Fibroblast of the aortic adventitia (primary cell): ENCODE results near the gene EXOC2. TPM values are rescaled to one million over a fixed set of nuclear protein-coding genes. Genes with fewer than 3 reads are reported as not detected.

Experiments
- DNase-seq: peaks from one replicate; pipeline ENCODE4 v3.0.0-alpha.2; 2010; ENCODE audit warnings: low read depth
- H3K4me3 ChIP-seq: 2 replicates; pipeline ENCODE4 v1.5.1; 2011; ENCODE audit warnings: low read depth, mild to moderate bottlenecking, control low read depth, low read length, moderate library complexity
- total RNA-seq: library from RNA; depleted of rRNA; stranded (reverse); fragments of >200 nt; gene quantifications from 2 replicates; pipeline ENCODE4 v1.2.3, GENCODE V29; 2012; ENCODE audit warnings: low replicate concordance
- TF ChIP-seq, protein P1 (sequence below): IDR thresholded peaks from 2 replicates; pipeline ENCODE4 v1.5.1; 2011; ENCODE audit warnings: mild to moderate bottlenecking, low read length, control low read depth, inconsistent platforms; ENCODE audit not compliant: insufficient read depth

The EXOC2 gene
- total RNA-seq, 1 donor: 27.9 TPM

DNA sequence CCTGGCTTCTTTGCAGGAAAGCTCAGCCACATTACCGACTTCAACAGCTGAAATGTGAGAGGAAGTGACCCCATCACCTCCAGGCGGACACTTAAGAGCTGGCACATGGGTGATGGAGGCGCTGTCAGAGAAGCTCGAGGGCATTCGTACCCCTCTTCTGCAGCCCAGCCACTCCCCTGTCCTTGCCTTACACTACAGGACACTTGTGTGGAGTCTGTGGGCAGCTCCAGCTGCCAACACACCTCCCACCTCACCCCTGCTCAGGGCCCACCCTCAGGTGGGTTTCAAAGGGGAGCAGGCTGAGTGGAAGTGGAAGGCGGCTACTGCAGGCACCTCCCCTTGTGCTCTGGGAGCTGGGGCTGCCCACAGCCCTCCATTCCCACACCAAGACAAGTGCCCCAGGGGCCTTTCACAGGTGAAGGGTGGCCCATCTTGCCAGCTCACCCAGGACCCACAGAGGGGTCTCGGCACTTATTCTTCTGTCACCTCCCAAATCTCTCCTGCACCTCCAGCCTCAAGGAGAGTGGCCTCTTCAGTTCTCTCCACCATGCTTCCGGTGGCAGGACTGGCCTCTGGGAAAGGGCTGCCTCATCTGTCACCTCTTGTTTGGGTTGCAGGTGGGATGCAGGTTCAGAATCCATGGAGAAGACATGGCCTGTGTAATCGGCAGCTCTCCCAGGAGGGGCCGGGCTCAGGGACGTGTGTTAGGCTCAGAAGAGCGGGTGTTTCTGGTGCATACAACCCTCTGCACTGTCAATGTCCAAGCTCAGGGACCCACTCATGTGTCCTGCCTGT, 251.6 kb downstream of the EXOC2 start:
- DNase-seq: no peak
- TF ChIP-seq, protein P1, sequence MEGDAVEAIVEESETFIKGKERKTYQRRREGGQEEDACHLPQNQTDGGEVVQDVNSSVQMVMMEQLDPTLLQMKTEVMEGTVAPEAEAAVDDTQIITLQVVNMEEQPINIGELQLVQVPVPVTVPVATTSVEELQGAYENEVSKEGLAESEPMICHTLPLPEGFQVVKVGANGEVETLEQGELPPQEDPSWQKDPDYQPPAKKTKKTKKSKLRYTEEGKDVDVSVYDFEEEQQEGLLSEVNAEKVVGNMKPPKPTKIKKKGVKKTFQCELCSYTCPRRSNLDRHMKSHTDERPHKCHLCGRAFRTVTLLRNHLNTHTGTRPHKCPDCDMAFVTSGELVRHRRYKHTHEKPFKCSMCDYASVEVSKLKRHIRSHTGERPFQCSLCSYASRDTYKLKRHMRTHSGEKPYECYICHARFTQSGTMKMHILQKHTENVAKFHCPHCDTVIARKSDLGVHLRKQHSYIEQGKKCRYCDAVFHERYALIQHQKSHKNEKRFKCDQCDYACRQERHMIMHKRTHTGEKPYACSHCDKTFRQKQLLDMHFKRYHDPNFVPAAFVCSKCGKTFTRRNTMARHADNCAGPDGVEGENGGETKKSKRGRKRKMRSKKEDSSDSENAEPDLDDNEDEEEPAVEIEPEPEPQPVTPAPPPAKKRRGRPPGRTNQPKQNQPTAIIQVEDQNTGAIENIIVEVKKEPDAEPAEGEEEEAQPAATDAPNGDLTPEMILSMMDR: no peak

DNA sequence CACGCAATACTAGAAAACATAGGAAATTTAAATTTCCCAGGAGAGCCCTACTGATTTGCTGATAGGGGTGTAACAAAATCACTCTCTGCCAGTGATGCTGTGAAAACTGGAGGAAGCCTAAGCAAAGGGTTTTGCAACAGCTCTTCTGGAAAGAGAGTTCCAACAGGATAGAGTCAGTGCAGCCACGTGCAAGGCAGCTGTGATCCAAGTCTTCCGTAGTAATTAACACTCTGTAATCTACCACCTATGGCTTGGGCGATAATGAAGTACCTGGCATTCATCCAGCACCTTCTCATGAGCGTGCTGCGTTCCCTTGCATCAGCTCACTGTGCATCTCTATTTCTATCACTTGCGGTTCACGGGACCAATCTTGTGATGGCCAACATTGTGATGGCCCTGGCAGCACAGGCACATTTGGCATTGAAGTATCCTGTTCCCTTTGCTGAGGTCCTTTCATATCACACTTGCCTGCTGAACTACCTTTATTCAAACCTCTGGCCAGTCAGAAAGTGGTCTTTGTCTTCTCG, 253.2 kb downstream of the EXOC2 start:
- peak; percentile 65 for DNase-seq
- TF ChIP-seq, protein P1: no peak
- no peak overlapping the region for H3K4me3 ChIP-seq

More for the DNA sequence above, 251.6 kb downstream of the EXOC2 start:
- H3K4me3 ChIP-seq: no peak overlapping the region

DNA sequence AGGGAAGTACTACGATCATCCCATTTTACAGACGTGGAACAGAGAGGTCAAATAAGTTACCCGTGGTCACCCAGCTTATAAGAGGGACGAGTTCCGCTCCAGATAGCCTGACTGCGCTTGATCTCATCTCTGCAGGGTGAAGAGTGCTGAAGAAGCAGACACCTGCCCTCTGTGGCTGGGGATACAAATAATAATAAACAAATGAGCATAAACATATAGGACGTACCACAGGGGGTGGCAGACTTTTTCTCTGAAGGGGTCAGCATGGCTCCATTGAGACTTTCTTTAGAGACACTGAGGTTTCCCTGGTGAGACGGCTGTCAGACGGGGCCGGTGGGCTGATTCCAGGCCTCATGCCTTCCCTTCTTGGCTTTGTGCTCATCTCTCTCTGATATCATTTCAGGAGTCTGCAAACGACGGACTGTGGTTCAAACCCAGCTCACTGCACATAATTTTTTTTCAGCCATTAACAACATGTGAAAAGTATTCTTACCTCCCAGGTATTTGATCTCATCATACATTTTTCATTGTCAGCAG, 254.2 kb downstream of the EXOC2 start:
- H3K4me3 ChIP-seq: no peak overlapping the region
- TF ChIP-seq, protein P1: no peak
- DNase-seq: no peak

DNA sequence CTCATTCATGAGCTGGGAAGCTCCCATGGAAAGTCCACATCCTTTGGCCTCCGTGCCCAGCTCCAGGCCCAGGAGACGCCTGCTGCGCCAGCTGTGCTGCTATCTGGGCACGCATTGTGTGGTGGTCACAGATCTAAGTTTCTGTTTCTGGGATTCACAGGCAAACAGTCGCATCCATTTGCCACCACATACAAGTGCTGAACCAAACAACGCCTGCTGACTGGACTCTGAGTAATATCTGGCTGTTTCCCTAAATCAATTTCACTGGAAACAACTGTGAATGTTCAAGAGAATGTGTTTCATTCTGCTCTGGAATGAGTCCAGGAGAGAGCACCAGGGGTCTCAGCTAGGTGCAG, 255.9 kb downstream of the EXOC2 start:
- TF ChIP-seq, protein P1: no peak
- DNase-seq: peak; percentile 51
- no peak overlapping the region for H3K4me3 ChIP-seq

DNA sequence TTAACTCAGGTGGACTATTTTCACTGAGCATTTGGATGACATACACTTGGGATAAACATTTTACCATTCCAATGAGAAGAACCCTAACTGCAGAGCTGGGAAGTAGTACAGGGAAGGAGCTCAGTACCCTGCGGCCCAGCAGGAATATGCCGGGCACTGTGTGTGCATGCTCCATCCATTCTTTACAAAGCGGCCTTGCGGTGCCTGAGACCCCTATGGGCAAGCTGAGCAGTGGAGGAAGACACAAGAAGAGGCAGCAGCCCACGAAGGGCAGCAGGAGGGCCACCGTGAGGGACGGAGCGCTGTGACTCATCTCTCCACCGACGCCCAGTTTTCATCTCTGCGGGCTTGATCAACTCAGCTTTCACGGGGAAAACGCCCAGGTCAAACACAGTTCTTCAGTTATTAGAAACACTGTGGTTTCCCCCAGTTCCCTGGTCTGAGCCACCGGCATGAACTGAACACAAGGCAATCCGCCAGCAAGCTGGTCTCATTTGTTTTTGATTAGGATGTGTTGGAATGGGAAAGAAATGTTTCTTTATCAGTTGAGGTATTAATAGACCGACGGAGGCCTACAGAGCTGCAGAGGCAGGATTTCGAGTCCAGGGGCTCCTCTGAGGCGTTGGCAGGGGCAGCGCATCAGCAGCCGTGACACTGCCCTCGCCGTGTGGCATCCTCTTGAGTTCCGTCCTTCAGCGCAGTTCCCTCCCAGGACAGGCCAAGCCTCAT, 256.5 kb downstream of the EXOC2 start:
- no peak overlapping the region for H3K4me3 ChIP-seq
- peak; percentile 91 for DNase-seq
- TF ChIP-seq, protein P1: no peak

DNA sequence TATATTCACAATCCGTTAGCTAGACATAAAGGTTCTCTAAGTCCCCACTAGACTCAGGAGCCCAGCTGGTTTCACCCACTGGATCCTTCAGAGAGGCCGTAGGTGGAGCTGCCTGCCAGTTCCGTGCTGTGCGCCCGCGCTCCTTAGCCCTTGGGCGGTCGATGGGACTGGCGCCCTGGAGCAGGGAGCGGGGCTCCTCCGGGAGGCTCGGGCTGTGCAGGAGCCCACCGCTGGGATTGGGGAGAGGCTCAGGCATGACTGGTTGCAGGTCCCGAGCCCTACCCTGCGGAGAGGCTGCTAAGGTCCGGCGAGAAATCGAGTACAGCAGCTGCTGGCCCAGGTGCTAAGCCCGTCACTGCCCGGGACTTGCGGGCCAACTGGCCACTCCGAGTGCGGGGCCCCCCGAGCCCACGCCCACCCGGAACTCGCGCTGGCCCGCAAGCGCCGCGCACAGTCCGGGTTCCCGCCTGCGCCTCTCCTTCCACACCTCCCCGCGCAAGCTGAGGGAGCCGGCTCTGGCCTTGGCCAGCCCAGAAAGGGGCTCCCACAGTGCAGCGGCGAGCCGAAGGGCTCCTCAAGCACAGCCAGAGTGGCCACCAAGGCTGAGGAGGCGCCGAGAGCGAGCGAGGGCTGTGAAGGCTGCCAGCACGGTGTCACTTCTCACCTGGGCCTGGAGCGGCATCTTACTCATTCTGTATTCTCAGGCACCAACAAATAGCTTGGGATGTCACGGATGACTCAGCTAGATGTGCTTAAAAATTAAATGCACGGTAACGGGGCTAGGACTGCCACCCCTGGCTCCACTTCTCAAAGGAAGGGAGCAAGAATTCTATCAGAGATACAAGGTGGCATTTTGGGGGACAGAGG, 257.3 kb downstream of the EXOC2 start:
- no peak for DNase-seq
- H3K4me3 ChIP-seq: no peak overlapping the region
- TF ChIP-seq, protein P1: no peak
